Adrenal gland (tissue), 12 donors: ENCODE measurements around the gene ZNF333. TPM values are rescaled to one million over a fixed set of nuclear protein-coding genes. Genes with fewer than 3 reads are reported as not detected.
"Not testable (repeated sequence)": the region's sequence is repeated elsewhere in the genome, so short reads cannot be mapped to it uniquely, and the experiment has no call there.

Experiments
- DNase-seq, 7 donors: peaks; one replicate each; pipeline ENCODE4 v3.0.0-alpha.2; 2019 to 2020
- H3K27ac ChIP-seq, 5 donors: fragments of 200-600 bp; sonication (generic) in 4 of 5; 1 replicate in 3 of 5; 2 replicates in 2 of 5; pipeline versions ENCODE4 v1.5.1 to v1.8.0; 2016 to 2020; ENCODE audit warnings: mild to moderate bottlenecking in 1 of 5
- H3K27me3 ChIP-seq: fragments of 200-600 bp; 2 replicates; pipeline ENCODE4 v1.8.0; 2021
- H3K36me3 ChIP-seq, 2 donors: fragments of 200-600 bp; replicated peaks in 1 of 2; 1 replicate in 1 of 2; 2 replicates in 1 of 2; pipeline versions ENCODE4 v1.5.1 to v1.8.0; 2018 to 2022
- H3K4me1 ChIP-seq, 2 donors: fragments of 200-600 bp; replicated peaks in 1 of 2; 1 replicate in 1 of 2; 2 replicates in 1 of 2; pipeline versions ENCODE4 v1.5.1 to v1.8.0; 2018 to 2021
- H3K4me3 ChIP-seq, 4 donors: fragments of 200-600 bp; sonication (generic) in 3 of 4; one replicate each; pipeline ENCODE4 v1.5.1; 2016 to 2018
- H3K9me3 ChIP-seq, 3 donors: fragments of 200-600 bp; sonication (generic) in 1 of 3; replicated peaks in 1 of 3; 1 replicate in 2 of 3; 2 replicates in 1 of 3; pipeline versions ENCODE4 v1.5.1 to v1.8.0; 2016 to 2021
- CTCF ChIP-seq, 6 experiments: fragments of 450-650 bp in 4 of 6; fragments of 200-600 bp in 2 of 6; sonication (generic) in 1 of 6; IDR thresholded peaks; 1 replicate in 5 of 6; 2 replicates in 1 of 6; pipeline versions ENCODE4 v1.5.1 to v1.8.0; 2016 to 2021; ENCODE audit warnings: antibody characterized with exemption in 6 of 6, mild to moderate bottlenecking in 2 of 6, moderate library complexity in 1 of 6
- POLR2A ChIP-seq, 2 donors: fragments of 450-650 bp; IDR thresholded peaks; one replicate each; pipeline ENCODE4 v1.6.1; 2017; ENCODE audit warnings: antibody characterized with exemption in 2 of 2, mild to moderate bottlenecking in 2 of 2, moderate library complexity in 1 of 2
- WGBS, 4 donors: extraction: QIAGEN DNeasy Blood & Tissue Kit in 2 of 4; methylation state at CpG; one replicate each; pipeline versions ENCODE4 v1.1.5 to v1.1.7; 2013 to 2017; 5-methylcytosine and 5-hydroxymethylcytosine counted together
- intact Hi-C, 2 donors: fragments of 100-400 bp; cut with DNase I; formaldehyde crosslinking; loops; one replicate each; pipeline versions ENCODE4 v1.14.1 to v1.15.0; 2022 to 2023
- polyA plus RNA-seq, 3 donors: library from polyadenylated mRNA; stranded (reverse); fragments of 200-250 nt in 2 of 3; fragments of 350-450 nt in 1 of 3; fragmentation: Illumina TruSeq in 1 of 3; extraction: RNeasy Lipid Tissue Mini Kit (QIAGEN cat#74804) in 1 of 3; gene quantifications; one replicate each; pipeline ENCODE4 v1.2.3, GENCODE V29; 2013 to 2014
- total RNA-seq, 9 donors: library from RNA; depleted of rRNA in 4 of 9; stranded (reverse); fragments of >200 nt in 4 of 9; fragments of 120-200 nt in 1 of 9; fragmentation: NEBNext Ultra II Directional in 1 of 9; extraction: Animal tissue kit (Norgen Biotek cat#: 25700) in 1 of 9; gene quantifications; one replicate each; pipeline versions ENCODE4 v1.1.0 to v1.2.4, GENCODE V29; 2013 to 2023
- donor health status: healthy with polysubstance abuse.
- donor health status: Bipolar disorder and iron deficiency.
- donor health status: DM: yes; HTN: yes; CAD: no.
- donor health status: DM: no; HTN: no; CAD: no.
- donor health status: DM: no; HTN: no; CAD: no.
- donor health status: DM: yes; HTN: yes; CAD: no.

ZNF333 gene
- total and polyA plus RNA-seq, 12 donors, result 8.3 to 26.1 (median 17.6) TPM

GRCh38 chr19:14772467-14772866, 82.6 kb downstream of the ZNF333 start:
- WGBS, 4 donors, result 80 to 92% (median 84%) methylated on average over 6 to 8 of the region's 8 CpGs
- no peaks in the 10 kb centered on the region for H3K27me3 ChIP-seq

GRCh38 chr19:14772995-14773394, 83.1 kb downstream of the ZNF333 start:
- H3K27me3 ChIP-seq, result no peaks in the 10 kb centered on the region
- H3K9me3 ChIP-seq, result no peaks in the 10 kb centered on the region
- no peak overlapping the region for H3K4me3 ChIP-seq
- H3K27ac ChIP-seq, result no peak overlapping the region
- no peaks in the 10 kb centered on the region for H3K36me3 ChIP-seq
- DNase-seq, result no peak
- WGBS, 4 donors, result 87 to 91% (median 89%) methylated on average over 7 of the region's 7 CpGs
- TF ChIP-seq POLR2A (IDR thresholded peaks at IDR 0.05) (no peak), CTCF (IDR thresholded peaks at IDR 0.05) (no peak)
- no peaks in the 10 kb centered on the region for H3K4me1 ChIP-seq
- intact Hi-C loops, result no loop called here

More at GRCh38 chr19:14772467-14772866, 82.6 kb downstream of the ZNF333 start:
- H3K9me3 ChIP-seq, result no peaks in the 10 kb centered on the region
- no peak overlapping the region for H3K4me3 ChIP-seq
- intact Hi-C loops, result no loop called here
- H3K4me1 ChIP-seq, result no peaks in the 10 kb centered on the region
- TF ChIP-seq CTCF (IDR thresholded peaks at IDR 0.05) (no peak), POLR2A (IDR thresholded peaks at IDR 0.05) (no peak)
- H3K27ac ChIP-seq, result no peak overlapping the region
- H3K36me3 ChIP-seq, result no peaks in the 10 kb centered on the region
- no peak for DNase-seq

- H3K27ac ChIP-seq, H3K27me3 ChIP-seq, H3K4me1 ChIP-seq, intact Hi-C loops, H3K4me3 ChIP-seq, DNase-seq, H3K36me3 ChIP-seq, H3K9me3 ChIP-seq: not testable (repeated sequence)
- 62 to 76% (median 70%) methylated on average over 1 to 9 of the region's 9 CpGs for WGBS, 4 donors
These were observed 83.9 kb downstream of the ZNF333 start for GRCh38 chr19:14773722-14774121.

- no peak overlapping the region for H3K27ac ChIP-seq
- no peak for DNase-seq
- H3K9me3 ChIP-seq, result no peaks in the 10 kb centered on the region
- intact Hi-C loops, result no loop called here
- no peak overlapping the region for H3K4me3 ChIP-seq
- H3K27me3 ChIP-seq, result no peaks in the 10 kb centered on the region
- no peaks in the 10 kb centered on the region for H3K36me3 ChIP-seq
- TF ChIP-seq CTCF (IDR thresholded peaks at IDR 0.05), result no peak
- TF ChIP-seq POLR2A (IDR thresholded peaks at IDR 0.05), result no peak
- no peaks in the 10 kb centered on the region for H3K4me1 ChIP-seq
- 68 to 79% (median 71%) methylated on average over 7 to 10 of the region's 10 CpGs for whole genome bisulfite sequencing, 4 donors
These were observed 84.5 kb downstream of the ZNF333 start for GRCh38 chr19:14774373-14774772.

- H3K27me3 ChIP-seq, H3K9me3 ChIP-seq, H3K36me3 ChIP-seq, H3K27ac ChIP-seq, intact Hi-C loops, DNase-seq, H3K4me1 ChIP-seq: not testable (repeated sequence)
- 72 to 80% (median 76%) methylated on average over 7 to 8 of the region's 8 CpGs for WGBS, 4 donors
- H3K4me3 ChIP-seq, result peak overlapping the region in 1 of 4 donors; percentile 50
These were observed 85.5 kb downstream of the ZNF333 start for GRCh38 chr19:14775326-14775725.
